GM12864 (cell line): ENCODE measurements around the gene GALNS.
"Not testable (repeated sequence)": the region's sequence is repeated elsewhere in the genome, so short reads cannot be mapped to it uniquely, and the experiment has no call there.

ENCODE experiments used
- DNase-seq: peaks from one replicate; pipeline ENCODE4 v3.0.0-alpha.2; 2011; ENCODE audit warnings: low read depth
- H3K4me3 ChIP-seq: 2 replicates; pipeline ENCODE4 v1.5.1; 2011; ENCODE audit warnings: mild to moderate bottlenecking, low read depth, low read length, control low read depth
- CTCF ChIP-seq: IDR thresholded peaks from 2 replicates; pipeline ENCODE4 v1.5.1; 2011; ENCODE audit warnings: low read depth, mild to moderate bottlenecking, moderate library complexity, low read length, control low read depth, inconsistent platforms; ENCODE audit errors: missing control alignments

Gene GALNS

GRCh38 chr16:88894681-88895300 lies 38.0 kb upstream of the GALNS start:
- DNase-seq, result no peak
- no peak overlapping the region for H3K4me3 ChIP-seq
- TF ChIP-seq CTCF, result no peak

- not testable (repeated sequence) for DNase-seq
Measured at GRCh38 chr16:88894266-88894665, 37.5 kb upstream of the GALNS start.

GRCh38 chr16:88893127-88893968 lies 36.6 kb upstream of the GALNS start:
- TF ChIP-seq CTCF, result no peak
- H3K4me3 ChIP-seq, result no peak overlapping the region
- DNase-seq, result peak; percentile 27

More at GRCh38 chr16:88894266-88894665, 37.5 kb upstream of the GALNS start:
- not testable (repeated sequence) for H3K4me3 ChIP-seq

- DNase-seq, result no peak
Measured at GRCh38 chr16:88892065-88892464, 35.3 kb upstream of the GALNS start.

GRCh38 chr16:88891083-88891482 lies 34.3 kb upstream of the GALNS start:
- no peak overlapping the region for H3K4me3 ChIP-seq
- TF ChIP-seq CTCF, result no peak
- DNase-seq, result no peak

More at GRCh38 chr16:88892065-88892464, 35.3 kb upstream of the GALNS start:
- no peak overlapping the region for H3K4me3 ChIP-seq
- no peak for TF ChIP-seq CTCF

GRCh38 chr16:88889702-88890352 lies 33.1 kb upstream of the GALNS start:
- not testable (repeated sequence) for DNase-seq, H3K4me3 ChIP-seq

- no peak overlapping the region for H3K4me3 ChIP-seq
- TF ChIP-seq CTCF, result no peak
- no peak for DNase-seq
Measured at GRCh38 chr16:88888461-88889387, 32.0 kb upstream of the GALNS start.
